Stimulated activated effector memory CD8-positive, alpha-beta T cell treated with anti-CD3 and anti-CD28 coated beads, Interleukin-12 subunit alpha, Interleukin-12 subunit beta, amount 100 ng/mL, for 72 hours (primary cell): ENCODE data around the gene CLEC7A.

Experiments used
- ATAC-seq: fragments of 150-1000 bp; cut with Tn5 transposase; 2 replicates; pipeline ENCODE4 v1.10.0; 2021
- DNase-seq, 2 donors: peaks; one replicate each; pipeline ENCODE4 v3.0.0; 2021 to 2022; ENCODE audit warnings: low spot score in 2 of 2
- H3K27ac Mint-ChIP-seq: one replicate; pipeline ENCODE4 v1.8.0; 2022; ENCODE audit warnings: mild to moderate bottlenecking, mixed read lengths
- H3K36me3 Mint-ChIP-seq: one replicate; pipeline ENCODE4 v1.8.0; 2022; ENCODE audit warnings: mild to moderate bottlenecking, mixed read lengths
- H3K4me1 Mint-ChIP-seq: one replicate; pipeline ENCODE4 v1.8.0; 2022; ENCODE audit warnings: mixed read lengths
- H3K4me3 Mint-ChIP-seq: one replicate; pipeline ENCODE4 v1.8.0; 2022; ENCODE audit warnings: mild to moderate bottlenecking, mixed read lengths
- H3K9me3 Mint-ChIP-seq: one replicate; pipeline ENCODE4 v1.8.0; 2022; ENCODE audit warnings: mixed read lengths

The CLEC7A gene

DNA sequence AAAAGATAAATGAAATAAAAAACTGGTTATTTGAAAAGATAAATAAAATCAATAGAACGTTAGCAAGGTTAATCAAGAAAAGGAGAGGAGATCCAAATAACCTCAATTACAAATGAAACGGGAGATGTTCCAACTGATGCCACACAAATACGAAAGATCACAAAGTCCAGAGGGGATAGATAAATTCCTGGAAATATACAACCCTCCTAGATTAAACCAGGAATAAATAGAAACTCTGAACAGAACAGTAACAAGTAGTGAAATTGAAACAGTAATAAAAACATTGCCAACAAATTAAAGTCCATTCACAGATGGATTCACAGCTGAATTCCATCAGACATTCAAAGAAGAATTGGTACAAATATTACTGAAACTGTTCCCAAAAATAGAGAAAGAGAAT, 43.6 kb downstream of the CLEC7A start:
- DNase-seq (no peak), ATAC-seq (no peak)
- no peak overlapping the region for H3K27ac Mint-ChIP-seq

DNA sequence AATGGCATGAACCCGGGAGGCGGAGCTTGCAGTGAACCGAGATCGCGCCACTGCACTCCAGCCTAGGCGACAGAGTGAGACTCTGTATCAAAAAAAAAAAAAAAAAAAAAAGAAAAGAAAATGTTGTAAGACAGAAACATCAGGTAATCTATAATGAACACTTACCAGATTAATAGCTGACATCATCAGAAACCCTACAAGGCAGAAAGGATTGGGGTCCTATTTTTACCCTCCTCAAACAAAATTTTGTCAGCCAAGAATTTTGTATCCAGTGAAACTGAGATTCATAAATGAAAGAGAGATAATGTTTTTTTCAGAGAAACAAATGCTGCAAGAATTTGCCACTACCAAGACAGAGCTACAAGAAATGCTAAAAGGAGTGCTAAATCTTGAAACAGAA, 45.3 kb downstream of the CLEC7A start:
- Mint-ChIP-seq H3K9me3 (peaks cover 11% of the 10 kb centered on the region), H3K4me3 (no peak overlapping the region), H3K27ac (no peak overlapping the region), H3K4me1 (no peaks in the 10 kb centered on the region), H3K36me3 (no peaks in the 10 kb centered on the region)
- DNase-seq = no peak
- ATAC-seq = no peak

More for the DNA sequence above, 43.6 kb downstream of the CLEC7A start:
- H3K9me3 Mint-ChIP-seq = peaks cover 11% of the 10 kb centered on the region
- H3K36me3 Mint-ChIP-seq = no peaks in the 10 kb centered on the region
- no peak overlapping the region for H3K4me3 Mint-ChIP-seq
- H3K4me1 Mint-ChIP-seq = no peaks in the 10 kb centered on the region

DNA sequence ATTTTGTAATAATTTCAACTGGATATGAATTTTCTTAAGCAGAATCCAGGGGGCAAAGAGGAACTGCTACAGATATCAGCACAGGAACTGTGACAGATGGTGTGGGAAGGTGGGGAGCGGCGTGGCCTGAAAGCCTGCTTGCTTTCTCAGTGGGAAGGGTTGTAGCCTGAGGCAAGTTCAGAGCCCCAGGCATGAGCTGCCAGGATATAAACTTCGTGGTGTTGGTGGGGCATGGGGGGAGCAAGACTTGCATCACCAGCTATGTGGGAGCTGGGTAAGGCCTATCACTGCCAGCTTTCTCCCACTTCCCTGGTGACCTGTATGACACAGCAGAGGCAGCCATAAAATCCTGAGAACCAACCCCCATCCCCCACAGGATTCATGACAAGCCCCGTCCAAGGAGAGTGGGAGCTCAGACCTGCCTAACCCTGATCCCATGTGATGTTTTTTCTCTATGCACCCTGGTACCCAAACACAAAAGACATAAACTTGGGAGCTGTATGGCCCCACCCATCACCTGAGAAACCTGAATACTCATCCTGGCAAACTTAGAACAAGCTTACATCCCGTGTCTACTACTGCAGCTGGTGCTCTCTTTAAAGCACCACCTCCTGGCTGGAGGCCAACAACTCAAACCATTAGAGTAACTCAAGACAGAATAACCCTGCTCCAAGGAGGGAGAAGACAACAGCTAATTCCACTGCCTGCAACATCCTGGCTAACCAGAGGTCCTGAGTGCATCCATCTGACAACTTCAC, 47.7 kb downstream of the CLEC7A start:
- H3K36me3 Mint-ChIP-seq = no peaks in the 10 kb centered on the region
- no peak overlapping the region for H3K4me3 Mint-ChIP-seq
- no peak overlapping the region for H3K27ac Mint-ChIP-seq
- DNase-seq (no peak), ATAC-seq (no peak)
- peaks cover 11% of the 10 kb centered on the region for H3K9me3 Mint-ChIP-seq
- H3K4me1 Mint-ChIP-seq = no peaks in the 10 kb centered on the region

DNA sequence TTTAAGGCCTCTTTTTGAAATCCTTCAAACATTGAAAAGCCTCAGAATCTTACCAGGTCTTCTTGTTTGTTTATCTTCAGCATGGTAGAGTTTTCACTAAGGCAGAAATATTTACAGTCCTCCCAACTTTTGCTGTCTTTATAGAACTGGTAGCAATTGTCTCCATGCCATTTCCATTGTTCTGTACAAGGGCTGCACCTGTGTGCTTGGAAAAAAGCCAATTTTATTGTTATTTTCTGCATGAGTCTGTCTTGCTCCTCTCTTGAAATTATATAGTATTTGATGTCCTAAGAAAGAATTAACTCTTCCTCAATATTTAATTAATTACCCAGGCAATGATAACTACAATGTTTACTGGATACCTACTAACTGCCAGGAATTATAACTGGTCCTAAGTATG, 54.5 kb downstream of the CLEC7A start:
- H3K36me3 Mint-ChIP-seq = no peaks in the 10 kb centered on the region
- no peak for ATAC-seq
- DNase-seq = no peak
- no peaks in the 10 kb centered on the region for H3K9me3 Mint-ChIP-seq
- H3K4me3 Mint-ChIP-seq = no peak overlapping the region
- H3K27ac Mint-ChIP-seq = no peak overlapping the region
- H3K4me1 Mint-ChIP-seq = no peaks in the 10 kb centered on the region

- no peak for DNase-seq
- ATAC-seq = no peak
- H3K4me1 Mint-ChIP-seq = no peaks in the 10 kb centered on the region
- no peaks in the 10 kb centered on the region for H3K9me3 Mint-ChIP-seq
- no peak overlapping the region for H3K4me3 Mint-ChIP-seq
- no peak overlapping the region for H3K27ac Mint-ChIP-seq
- no peaks in the 10 kb centered on the region for H3K36me3 Mint-ChIP-seq
Observed at GRCh38 chr12:10073261-10073660, 56.7 kb downstream of the CLEC7A start.

DNA sequence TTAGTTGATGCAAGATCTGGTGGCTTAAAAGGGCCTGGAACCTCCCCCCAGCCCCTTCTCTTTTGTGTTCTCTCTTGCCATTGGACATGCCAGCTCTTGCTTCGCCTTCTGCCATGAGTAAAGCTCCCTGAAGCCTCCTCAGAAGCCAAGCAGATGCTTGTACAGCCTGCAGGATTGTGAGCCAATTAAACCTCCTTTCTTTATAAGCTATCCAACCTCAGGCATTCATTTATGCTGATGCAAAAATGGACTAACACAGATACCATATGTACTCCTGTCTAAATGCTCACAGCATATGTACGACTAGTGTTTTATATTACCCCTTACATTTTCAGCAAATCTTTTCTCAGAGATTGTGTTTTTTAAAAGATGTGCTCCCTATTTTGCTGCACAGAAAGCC, 57.9 kb downstream of the CLEC7A start:
- ATAC-seq (no peak), DNase-seq (no peak)
- Mint-ChIP-seq H3K4me3 (no peak overlapping the region), H3K27ac (no peak overlapping the region), H3K36me3 (no peaks in the 10 kb centered on the region), H3K9me3 (no peaks in the 10 kb centered on the region), H3K4me1 (no peaks in the 10 kb centered on the region)

- Mint-ChIP-seq H3K27ac (no peak overlapping the region), H3K9me3 (no peaks in the 10 kb centered on the region), H3K4me1 (no peaks in the 10 kb centered on the region), H3K36me3 (no peaks in the 10 kb centered on the region), H3K4me3 (no peak overlapping the region)
- DNase-seq (no peak), ATAC-seq (no peak)
Observed at GRCh38 chr12:10070380-10070779, 59.6 kb downstream of the CLEC7A start.

DNA sequence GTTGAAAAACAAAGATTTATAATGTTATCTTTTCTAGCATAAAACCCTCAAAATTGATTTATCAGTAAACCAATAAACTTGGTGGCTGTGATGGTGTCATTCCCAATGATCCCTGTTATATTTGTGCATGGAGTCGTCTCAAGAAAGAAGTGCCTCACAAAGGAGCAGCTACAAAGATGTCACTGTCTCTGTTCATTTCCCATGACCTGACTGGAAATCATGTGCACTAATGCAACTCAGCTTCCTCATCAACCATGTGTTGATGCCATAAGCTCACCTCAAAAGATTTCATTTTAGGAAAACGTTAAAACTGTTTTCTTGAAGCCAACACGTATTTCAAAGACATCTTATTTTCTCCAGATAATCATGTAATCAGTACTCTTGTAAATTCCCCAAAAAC, 60.0 kb downstream of the CLEC7A start:
- Mint-ChIP-seq H3K27ac (no peak overlapping the region), H3K4me3 (no peak overlapping the region), H3K9me3 (no peaks in the 10 kb centered on the region), H3K4me1 (no peaks in the 10 kb centered on the region), H3K36me3 (no peaks in the 10 kb centered on the region)
- DNase-seq = no peak
- no peak for ATAC-seq

- no peaks in the 10 kb centered on the region for H3K4me1 Mint-ChIP-seq
- no peak overlapping the region for H3K27ac Mint-ChIP-seq
- no peak overlapping the region for H3K4me3 Mint-ChIP-seq
- no peaks in the 10 kb centered on the region for H3K36me3 Mint-ChIP-seq
- ATAC-seq (no peak), DNase-seq (no peak)
- no peaks in the 10 kb centered on the region for H3K9me3 Mint-ChIP-seq
Observed at GRCh38 chr12:10069099-10069498, 60.9 kb downstream of the CLEC7A start.

- no peaks in the 10 kb centered on the region for H3K36me3 Mint-ChIP-seq
- H3K27ac Mint-ChIP-seq = no peak overlapping the region
- no peaks in the 10 kb centered on the region for H3K4me1 Mint-ChIP-seq
- H3K4me3 Mint-ChIP-seq = no peak overlapping the region
- no peak for ATAC-seq
- H3K9me3 Mint-ChIP-seq = no peaks in the 10 kb centered on the region
- DNase-seq = no peak
Observed at GRCh38 chr12:10068644-10069043, 61.4 kb downstream of the CLEC7A start.

GRCh38 chr12:10067942-10068341, 62.1 kb downstream of the CLEC7A start:
- no peak overlapping the region for H3K4me3 Mint-ChIP-seq
- no peaks in the 10 kb centered on the region for H3K9me3 Mint-ChIP-seq
- no peaks in the 10 kb centered on the region for H3K36me3 Mint-ChIP-seq
- DNase-seq = no peak
- H3K4me1 Mint-ChIP-seq = no peaks in the 10 kb centered on the region
- H3K27ac Mint-ChIP-seq = no peak overlapping the region
- no peak for ATAC-seq

DNA sequence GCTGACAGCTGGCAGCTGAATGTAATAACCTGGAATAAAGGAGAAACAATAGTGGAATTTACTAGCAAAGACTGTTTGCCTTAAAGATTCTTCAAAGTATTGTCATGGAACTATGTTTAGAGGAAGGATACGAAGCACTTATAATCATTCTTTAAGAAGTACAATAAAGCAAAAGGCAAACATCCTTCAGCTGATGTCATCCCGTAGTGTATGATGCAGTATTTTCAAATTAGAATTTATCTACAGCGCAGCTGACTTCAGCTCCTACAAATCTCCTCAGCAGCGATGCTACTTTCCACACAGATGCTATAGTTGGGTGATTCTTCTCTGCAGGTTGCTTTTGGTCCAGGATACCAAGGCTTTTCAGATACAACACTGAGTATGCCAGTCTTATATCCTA, 62.7 kb downstream of the CLEC7A start:
- ATAC-seq (no peak), DNase-seq (no peak)
- Mint-ChIP-seq H3K9me3 (no peaks in the 10 kb centered on the region), H3K4me1 (no peaks in the 10 kb centered on the region), H3K4me3 (no peak overlapping the region), H3K36me3 (no peaks in the 10 kb centered on the region), H3K27ac (no peak overlapping the region)
